Activated CD8-positive, alpha-beta memory T cell treated with anti-CD3 and anti-CD28 coated beads, Interleukin-2, amount 10 ng/mL, durations not matched to agents 7 days and 5 days (primary cell): ENCODE data around the gene NKG7. TPM values are rescaled to one million over a fixed set of nuclear protein-coding genes. Genes with fewer than 3 reads are reported as not detected.
"Not testable (repeated sequence)": the region's sequence is repeated elsewhere in the genome, so short reads cannot be mapped to it uniquely, and the experiment has no call there.

ENCODE experiments used
- ATAC-seq: fragments of 150-1000 bp; cut with Tn5 transposase; one replicate; pipeline ENCODE4 v1.10.0; 2021; ENCODE audit warnings: moderate library complexity
- CTCF ChIA-PET: fragments of 350-600 bp; sonication (Branson Sonifier 250); formaldehyde crosslinking; loops from one replicate; lab custom pipeline; 2021; ENCODE audit warnings: antibody characterized with exemption; lab: Charles Lee
- DNase-seq: peaks from one replicate; pipeline ENCODE4 v3.0.0-alpha.2; 2020
- H3K27ac Mint-ChIP-seq: one replicate; pipeline ENCODE4 v1.8.0; 2021; ENCODE audit warnings: mild to moderate bottlenecking, mixed read lengths
- H3K27me3 Mint-ChIP-seq: one replicate; pipeline ENCODE4 v1.8.0; 2021; ENCODE audit warnings: mixed read lengths
- H3K36me3 Mint-ChIP-seq: one replicate; pipeline ENCODE4 v1.8.0; 2021; ENCODE audit warnings: mild to moderate bottlenecking, mixed read lengths
- H3K4me1 Mint-ChIP-seq: one replicate; pipeline ENCODE4 v1.8.0; 2021; ENCODE audit warnings: mixed read lengths
- H3K4me3 Mint-ChIP-seq: one replicate; pipeline ENCODE4 v1.8.0; 2021; ENCODE audit warnings: mild to moderate bottlenecking, moderate library complexity, mixed read lengths
- H3K9me3 Mint-ChIP-seq: one replicate; pipeline ENCODE4 v1.8.0; 2022; ENCODE audit warnings: low read depth, mixed read lengths
- total RNA-seq, 2 experiments: library from RNA; stranded (reverse); gene quantifications; one replicate each; pipeline ENCODE4 v1.2.3, GENCODE V29; 2021

Gene NKG7
- total RNA-seq, 2 experiments from 2014 or later, result 852 to 1,014 TPM

DNA sequence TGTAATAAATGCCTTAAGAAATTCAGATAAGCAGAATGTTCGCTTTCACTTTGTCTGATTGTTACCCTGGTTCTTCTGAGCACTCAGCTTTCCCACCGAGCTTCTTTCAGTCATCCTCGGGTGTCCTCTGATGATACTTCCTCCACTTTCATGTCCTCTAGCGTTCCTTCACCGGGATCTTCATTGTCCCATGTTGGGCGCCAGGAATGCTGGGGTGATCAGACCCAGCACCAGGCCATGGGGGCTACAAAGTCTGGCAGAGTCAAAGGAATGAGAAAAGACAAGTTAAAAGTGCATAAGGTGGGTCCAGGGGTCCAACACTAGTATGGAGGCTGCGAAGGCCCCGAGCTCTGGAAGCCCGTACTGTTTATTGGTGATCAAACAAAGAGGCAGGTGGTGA lies 29.7 kb upstream of the NKG7 start:
- peaks cover 11% of the 10 kb centered on the region for H3K9me3 Mint-ChIP-seq
- peaks cover 24% of the 10 kb centered on the region for H3K36me3 Mint-ChIP-seq
- DNase-seq (no peak), ATAC-seq (no peak)
- H3K4me1 Mint-ChIP-seq, result peaks cover 8% of the 10 kb centered on the region
- CTCF ChIA-PET, result interaction anchor here (1.7 to 4.6 kb wide), 2 partner anchors 16 to 19 kb away, joined by 4 to 18 read pairs; no protein-coding TSS in a partner anchor
- no peak overlapping the region for H3K4me3 Mint-ChIP-seq
- H3K27ac Mint-ChIP-seq, result no peak overlapping the region
- H3K27me3 Mint-ChIP-seq, result no peaks in the 10 kb centered on the region

DNA sequence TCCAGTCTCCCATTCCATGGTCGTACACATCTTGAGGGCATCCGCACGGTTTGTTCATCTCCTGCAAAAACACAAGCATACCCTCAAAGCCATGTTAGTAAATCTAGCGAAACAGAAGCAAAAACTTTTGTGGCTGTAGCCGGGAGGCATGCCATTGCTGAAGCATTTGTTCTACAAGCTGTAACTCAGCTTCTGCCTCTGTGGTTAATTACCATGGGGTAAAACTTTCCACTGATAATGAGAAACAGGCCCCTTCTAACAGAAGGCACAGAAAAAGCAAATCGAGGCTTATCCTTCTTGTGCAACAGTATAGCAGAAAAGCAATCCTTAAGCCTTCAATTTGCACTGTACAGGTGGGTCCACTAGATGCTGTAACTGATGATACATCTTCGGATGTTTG lies 27.5 kb upstream of the NKG7 start:
- CTCF ChIA-PET, result interaction anchor here (0.7 to 7.7 kb wide), 4 partner anchors 8 to 39 kb away, joined by 3 to 97 read pairs (median 13); partner anchors contain the start of genes CLDND2 and NKG7
- H3K27ac Mint-ChIP-seq, ATAC-seq, H3K4me3 Mint-ChIP-seq, DNase-seq, H3K27me3 Mint-ChIP-seq: not testable (repeated sequence)
- Mint-ChIP-seq H3K36me3 (peaks cover 27% of the 10 kb centered on the region), H3K4me1 (peaks cover 26% of the 10 kb centered on the region), H3K9me3 (peaks cover 11% of the 10 kb centered on the region)

DNA sequence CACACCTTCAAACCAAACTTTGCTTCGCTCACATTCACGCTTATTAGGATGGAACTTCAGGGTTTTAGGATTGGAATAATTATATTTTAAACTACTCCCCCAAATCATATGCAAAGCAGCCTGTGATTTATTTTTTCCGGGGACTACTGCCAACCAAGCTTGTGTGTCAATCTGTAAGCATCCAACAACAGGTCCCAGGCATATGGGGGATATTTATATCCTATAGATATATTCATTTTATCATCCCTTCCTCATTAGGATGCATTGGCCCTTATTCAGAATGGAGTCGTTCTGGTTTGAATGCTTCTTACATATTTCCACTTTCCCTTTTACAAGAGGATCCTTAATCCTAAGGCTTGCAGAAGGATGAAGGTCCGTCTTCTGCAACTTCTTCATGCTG lies 26.8 kb upstream of the NKG7 start:
- no peak overlapping the region for H3K27ac Mint-ChIP-seq

DNA sequence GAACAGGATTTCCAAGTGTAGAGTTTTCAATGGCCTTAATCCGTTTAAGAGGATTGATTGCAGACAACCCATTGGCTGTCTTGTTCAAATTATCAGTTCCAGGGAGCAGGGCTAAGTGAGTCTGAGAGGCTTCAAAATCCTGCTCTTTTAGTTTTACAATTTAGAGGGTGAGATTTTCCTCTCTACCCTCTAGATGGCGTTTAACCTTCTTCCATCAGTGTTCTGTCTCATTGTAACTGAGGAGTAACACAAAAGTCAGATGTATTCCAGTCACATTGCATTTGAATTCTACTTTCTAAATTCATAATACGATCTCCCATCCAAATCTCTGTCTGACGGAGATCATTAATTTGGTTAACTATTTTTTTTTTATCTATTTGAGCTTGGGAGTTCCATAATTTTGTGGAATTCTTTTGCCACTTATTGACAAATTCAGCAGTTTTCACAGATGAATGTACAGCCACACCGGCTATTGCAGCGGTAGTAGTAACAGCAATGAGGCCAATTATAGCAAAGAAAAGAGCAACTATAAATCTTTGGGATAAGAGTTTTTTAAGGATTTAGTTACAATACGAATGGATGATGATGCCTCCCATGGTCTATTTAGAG lies 25.7 kb upstream of the NKG7 start:
- no peak for DNase-seq
- CTCF ChIA-PET, result interaction anchor here (0.6 to 7.7 kb wide), 14 partner anchors 9 to 259 kb away, joined by 3 to 97 read pairs (median 6); partner anchors contain the start of genes CLDND2, LIM2, NKG7 and SIGLEC10

More for the DNA sequence above, 26.8 kb upstream of the NKG7 start:
- no peak for ATAC-seq
- no peak for DNase-seq
- Mint-ChIP-seq H3K9me3 (peaks cover 11% of the 10 kb centered on the region), H3K27me3 (no peaks in the 10 kb centered on the region), H3K36me3 (peaks cover 26% of the 10 kb centered on the region), H3K4me3 (no peak overlapping the region), H3K4me1 (peaks cover 27% of the 10 kb centered on the region)
- CTCF ChIA-PET, result interaction anchor here (0.7 to 7.7 kb wide), 11 partner anchors 9 to 258 kb away, joined by 3 to 97 read pairs (median 7); partner anchors contain the start of genes CLDND2, LIM2 and NKG7

DNA sequence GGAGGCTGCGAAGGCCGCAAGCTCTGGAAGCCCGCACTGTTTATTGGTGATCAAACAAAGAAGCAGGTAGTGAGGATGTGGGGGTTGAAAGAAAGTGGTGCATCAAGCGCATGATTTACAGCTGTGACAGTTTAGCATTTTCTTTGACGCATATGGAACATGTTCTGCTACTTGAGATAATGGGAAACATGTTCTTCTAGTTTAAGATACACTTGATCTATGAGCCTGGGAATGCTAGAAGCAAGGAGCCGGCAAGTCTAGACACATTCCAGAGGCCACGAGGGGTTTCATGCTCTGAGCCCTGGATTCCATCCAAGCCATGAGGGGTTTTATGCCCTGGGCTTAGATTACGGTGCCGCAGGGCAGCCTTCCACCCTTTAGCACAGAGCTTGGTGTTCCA lies 25.0 kb upstream of the NKG7 start:
- not testable (repeated sequence) for H3K27ac Mint-ChIP-seq, DNase-seq, H3K4me3 Mint-ChIP-seq, H3K27me3 Mint-ChIP-seq, H3K9me3 Mint-ChIP-seq, ATAC-seq
- peaks cover 37% of the 10 kb centered on the region for H3K4me1 Mint-ChIP-seq
- CTCF ChIA-PET, result interaction anchor here (0.6 to 7.7 kb wide), 12 partner anchors 10 to 260 kb away, joined by 3 to 97 read pairs (median 9); partner anchors contain the start of genes CLDND2, LIM2, NKG7 and SIGLEC10
- H3K36me3 Mint-ChIP-seq, result peaks cover 12% of the 10 kb centered on the region

More for the DNA sequence above, 25.7 kb upstream of the NKG7 start:
- Mint-ChIP-seq H3K4me1 (peaks cover 33% of the 10 kb centered on the region), H3K4me3 (no peak overlapping the region), H3K27ac (no peak overlapping the region), H3K36me3 (peaks cover 19% of the 10 kb centered on the region), H3K9me3 (peaks cover 9% of the 10 kb centered on the region), H3K27me3 (no peaks in the 10 kb centered on the region)
- ATAC-seq, result no peak

DNA sequence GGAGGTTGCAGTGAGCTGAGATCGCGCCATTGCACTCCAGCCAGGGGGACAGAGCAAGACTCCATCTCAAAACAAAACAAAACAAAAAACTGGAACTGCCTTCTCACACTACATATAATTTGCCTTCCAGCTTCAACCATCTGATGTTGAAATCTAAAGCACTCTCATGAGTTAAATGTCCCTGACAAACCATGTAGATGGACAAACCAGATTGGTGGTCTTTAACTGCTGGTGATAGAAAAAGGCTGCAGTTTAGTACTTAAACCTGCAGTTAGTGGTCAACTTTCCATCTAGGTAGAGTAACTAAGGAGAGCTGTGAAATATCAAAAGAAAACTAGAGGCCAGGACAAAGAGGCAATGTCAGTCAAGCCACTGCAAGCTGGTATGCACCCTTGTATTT lies 23.7 kb upstream of the NKG7 start:
- DNase-seq (no peak), ATAC-seq (no peak)
- H3K36me3 Mint-ChIP-seq, result peaks cover 3% of the 10 kb centered on the region
- peak overlapping the region; percentile 100 for H3K27ac Mint-ChIP-seq
- H3K9me3 Mint-ChIP-seq, result no peaks in the 10 kb centered on the region
- H3K4me3 Mint-ChIP-seq, result peak overlapping the region; percentile 94
- CTCF ChIA-PET, result interaction anchor here (0.9 to 7.7 kb wide), 11 partner anchors 11 to 237 kb away, joined by 3 to 97 read pairs (median 13); partner anchors contain the start of genes CLDND2, NKG7 and VSIG10L
- peaks cover 42% of the 10 kb centered on the region for H3K4me1 Mint-ChIP-seq
- no peaks in the 10 kb centered on the region for H3K27me3 Mint-ChIP-seq

DNA sequence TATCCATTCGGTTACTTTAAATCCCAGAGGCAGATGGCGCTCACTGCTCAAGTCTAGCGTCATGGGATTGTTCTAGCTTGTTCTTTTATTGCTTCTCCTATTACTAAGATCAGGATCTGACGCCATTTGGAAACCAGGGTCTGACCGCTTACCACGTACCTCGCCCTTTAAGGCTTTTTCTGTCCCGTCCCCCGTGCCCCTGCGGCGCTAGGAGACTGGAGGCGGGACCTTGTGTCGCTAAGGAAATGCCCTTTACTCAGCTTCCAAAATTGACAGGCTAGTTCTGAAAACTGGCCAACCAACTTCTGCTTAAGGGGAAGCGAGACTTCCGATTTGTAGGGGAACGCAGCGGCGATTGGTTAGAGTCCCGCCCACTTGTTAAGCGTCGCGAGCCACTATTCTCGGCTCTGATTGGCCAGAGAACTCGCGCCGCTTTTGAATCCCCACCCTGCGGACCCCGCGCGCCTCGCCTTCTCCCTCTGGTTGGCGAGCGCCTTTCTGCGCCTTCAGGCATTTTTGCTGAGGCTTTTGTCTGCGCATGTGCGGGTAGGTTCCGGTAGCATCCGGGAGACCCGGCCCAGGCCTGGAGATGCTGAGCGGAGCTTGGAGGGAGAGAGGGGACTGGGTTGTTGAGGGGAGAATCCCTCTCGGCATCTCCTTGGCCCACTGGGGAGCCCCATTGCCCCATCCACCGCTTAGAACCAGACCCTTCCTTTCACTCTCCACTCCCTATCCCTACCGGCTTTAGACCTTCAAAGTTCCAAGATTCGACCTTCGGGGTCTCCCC lies 21.8 kb upstream of the NKG7 start:
- peaks cover 3% of the 10 kb centered on the region for H3K36me3 Mint-ChIP-seq
- ATAC-seq, result peak; percentile 86
- H3K4me1 Mint-ChIP-seq, result peaks cover 47% of the 10 kb centered on the region
- peak overlapping the region; percentile 94 for H3K4me3 Mint-ChIP-seq
- CTCF ChIA-PET, result interaction anchor here (0.6 to 7.7 kb wide), 17 partner anchors 9 to 831 kb away, joined by 3 to 97 read pairs (median 7); partner anchors contain the start of genes CLDND2, NKG7 and SIGLEC10
- no peaks in the 10 kb centered on the region for H3K27me3 Mint-ChIP-seq
- H3K9me3 Mint-ChIP-seq, result no peaks in the 10 kb centered on the region
- DNase-seq, result peak; percentile 99
- H3K27ac Mint-ChIP-seq, result peak overlapping the region; percentile 100

DNA sequence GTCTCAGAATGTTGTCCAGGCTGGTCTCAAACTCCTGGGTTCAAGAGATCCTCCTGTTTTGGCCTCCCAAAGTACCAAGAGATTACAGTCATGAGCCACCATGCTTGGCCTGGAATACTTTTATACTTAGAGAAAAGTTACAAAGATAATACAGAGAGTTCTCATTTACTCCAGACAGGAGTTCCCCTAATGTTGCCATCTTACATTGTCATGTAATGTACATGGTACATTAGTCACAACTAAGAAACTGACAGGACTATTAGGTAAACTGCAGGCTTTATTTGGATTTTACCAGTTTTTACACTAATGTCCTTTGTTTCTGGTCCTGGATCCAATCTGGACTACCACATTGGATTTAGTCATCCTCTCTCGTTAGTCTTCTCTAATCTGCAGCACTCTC lies 20.2 kb upstream of the NKG7 start:
- CTCF ChIA-PET, result interaction anchor here (1.4 to 5.9 kb wide), 2 partner anchors 16 to 22 kb away, joined by 5 to 32 read pairs; no protein-coding TSS in a partner anchor
- peaks cover 3% of the 10 kb centered on the region for H3K36me3 Mint-ChIP-seq
- no peaks in the 10 kb centered on the region for H3K9me3 Mint-ChIP-seq
- peaks cover 45% of the 10 kb centered on the region for H3K4me1 Mint-ChIP-seq
- DNase-seq, result no peak
- H3K27ac Mint-ChIP-seq, result peak overlapping the region; percentile 75
- no peak for ATAC-seq
- peak overlapping the region; percentile 18 for H3K4me3 Mint-ChIP-seq
- no peaks in the 10 kb centered on the region for H3K27me3 Mint-ChIP-seq

DNA sequence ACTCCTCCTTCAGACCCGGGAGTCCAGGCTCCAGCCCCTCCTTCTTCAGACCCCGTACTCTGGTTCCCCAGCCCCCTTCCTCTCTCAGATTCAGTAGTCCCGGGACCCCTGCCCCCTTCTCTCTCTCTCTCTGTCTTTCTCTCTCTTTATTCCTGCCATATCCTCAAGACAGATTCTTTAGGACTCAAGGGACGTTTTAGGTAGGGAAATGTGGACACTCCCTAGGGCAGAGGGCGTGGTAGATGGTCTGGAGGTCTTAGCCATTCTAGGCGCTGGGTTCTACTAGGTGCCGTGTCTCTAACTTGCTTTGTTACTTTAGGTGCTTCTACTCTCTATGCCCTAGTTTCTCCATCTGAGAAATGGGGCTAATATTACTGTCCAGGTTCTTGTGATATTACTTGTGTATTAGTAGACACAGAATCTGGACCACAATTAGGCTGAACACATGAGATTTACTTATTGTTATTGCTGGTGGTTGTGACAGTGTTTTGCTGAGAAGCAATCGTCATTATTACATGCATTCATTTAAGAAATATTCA lies 18.7 kb upstream of the NKG7 start:
- H3K27me3 Mint-ChIP-seq, result no peaks in the 10 kb centered on the region
- CTCF ChIA-PET, result interaction anchor here (0.7 to 2.1 kb wide), 3 partner anchors 10 to 19 kb away, joined by 3 to 5 read pairs (median 3); partner anchors contain the start of gene NKG7
- H3K9me3 Mint-ChIP-seq, result no peaks in the 10 kb centered on the region
- H3K27ac Mint-ChIP-seq, result peak overlapping the region; percentile 58
- ATAC-seq, result no peak
- no peak for DNase-seq
- H3K4me3 Mint-ChIP-seq, result no peak overlapping the region
- H3K36me3 Mint-ChIP-seq, result peaks cover 2% of the 10 kb centered on the region
- H3K4me1 Mint-ChIP-seq, result peaks cover 41% of the 10 kb centered on the region

DNA sequence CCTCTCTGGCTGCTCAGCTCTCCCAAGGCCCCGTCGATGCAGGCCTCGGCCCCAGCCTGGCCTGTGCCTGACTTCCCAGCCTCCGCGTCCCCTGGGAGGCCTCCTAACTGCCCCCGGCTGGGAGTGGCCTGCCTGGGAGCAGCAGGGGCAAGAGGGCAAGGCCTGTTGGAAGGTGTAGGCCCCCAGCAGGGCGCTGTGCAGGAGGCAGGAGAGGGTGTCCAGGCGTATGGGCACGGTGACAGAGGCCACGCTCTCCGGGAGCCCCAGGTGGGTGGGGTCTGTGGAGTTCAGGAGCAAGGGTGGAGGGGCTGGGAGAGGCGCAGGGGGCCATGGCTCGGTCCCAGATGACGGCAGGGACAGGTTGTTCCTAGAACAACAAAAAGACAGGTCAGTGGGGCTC lies 16.7 kb upstream of the NKG7 start:
- H3K4me1 Mint-ChIP-seq, result peaks cover 31% of the 10 kb centered on the region
- ATAC-seq (no peak), DNase-seq (no peak)
- no peaks in the 10 kb centered on the region for H3K27me3 Mint-ChIP-seq
- H3K9me3 Mint-ChIP-seq, result no peaks in the 10 kb centered on the region
- CTCF ChIA-PET, result interaction anchor here (0.8 to 2.1 kb wide), 3 partner anchors 12 to 21 kb away, joined by 3 to 5 read pairs (median 3); partner anchors contain the start of gene NKG7
- no peak overlapping the region for H3K4me3 Mint-ChIP-seq
- H3K36me3 Mint-ChIP-seq, result no peaks in the 10 kb centered on the region
- H3K27ac Mint-ChIP-seq, result no peak overlapping the region

DNA sequence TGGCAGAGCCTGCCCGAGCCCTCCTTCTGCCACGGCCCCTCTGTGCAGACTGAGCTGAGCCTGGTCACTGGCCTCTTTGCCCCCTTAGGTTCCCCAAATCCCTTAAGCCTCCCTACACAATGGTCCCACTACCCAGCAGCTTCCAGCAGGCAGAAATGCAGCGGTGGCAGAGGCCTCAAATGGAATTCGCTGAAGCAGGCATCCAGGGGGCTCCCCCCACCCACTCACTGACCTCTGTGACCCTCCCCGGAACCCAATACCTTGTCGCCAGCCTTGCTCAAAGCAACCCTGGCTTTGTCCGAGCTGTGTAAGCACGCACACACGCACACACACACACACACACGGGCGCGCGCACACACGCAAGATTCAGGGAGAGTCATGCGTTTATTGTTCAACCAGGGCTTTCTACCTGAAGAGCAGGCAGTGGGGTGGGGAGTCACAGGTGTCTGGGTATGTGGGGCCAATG lies 15.5 kb upstream of the NKG7 start, which contains the start of gene LIM2:
Gene LIM2 (minus strand): TSS at position 51 of the 466 bp plus-strand sequence. CDS start 531 bp downstream, outside the sequence.
- no peak for ATAC-seq
- H3K36me3 Mint-ChIP-seq, result no peaks in the 10 kb centered on the region

DNA sequence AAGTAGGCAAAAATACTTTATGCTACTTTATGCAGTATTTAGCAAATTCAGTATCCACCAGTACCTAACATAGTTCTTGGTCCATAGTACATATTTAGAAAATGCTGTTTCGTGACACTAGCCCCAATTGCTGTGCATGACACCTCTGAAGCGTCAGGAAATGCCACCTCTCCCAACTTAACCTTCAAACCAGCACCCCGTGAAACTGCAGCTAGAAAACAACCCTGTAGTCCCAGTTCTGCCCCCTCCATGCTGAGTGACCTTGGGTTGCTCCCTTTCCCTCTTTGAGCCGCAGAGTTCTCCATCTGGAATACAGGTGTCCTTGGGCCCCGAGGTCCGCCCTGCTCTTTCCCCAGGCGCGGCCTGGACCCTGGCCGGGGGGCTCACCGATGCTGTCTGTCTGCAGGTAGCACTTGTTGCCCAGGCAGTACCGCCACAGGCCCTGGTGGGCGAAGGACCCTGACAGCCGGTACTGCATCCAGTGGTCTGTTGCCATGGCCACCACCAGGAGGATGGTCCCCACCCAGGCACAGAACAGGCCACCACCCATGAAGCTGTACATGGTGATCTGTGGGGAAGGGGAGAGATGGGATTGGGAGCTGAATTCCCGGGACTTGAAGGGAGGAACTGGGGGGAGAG lies 14.5 kb upstream of the NKG7 start:
- CTCF ChIA-PET, result interaction anchor here (2.1 kb wide), 1 partner anchor 11 kb away, joined by 7 read pairs; no protein-coding TSS in a partner anchor
- ATAC-seq, result peak; percentile 25

More for the DNA sequence above, 15.5 kb upstream of the NKG7 start, which contains the start of gene LIM2:
- peak within 1 kb of the TSS; percentile 10 for H3K4me3 Mint-ChIP-seq
- no peak for DNase-seq
- H3K27me3 Mint-ChIP-seq, result no peaks in the 10 kb centered on the region
- H3K9me3 Mint-ChIP-seq, result no peaks in the 10 kb centered on the region
- CTCF ChIA-PET, result interaction anchor here (2.1 kb wide), 1 partner anchor 10 kb away, joined by 7 read pairs; no protein-coding TSS in a partner anchor
- H3K27ac Mint-ChIP-seq, result peak within 1 kb of the TSS; percentile 47
- H3K4me1 Mint-ChIP-seq, result peaks cover 25% of the 10 kb centered on the region

More for the DNA sequence above, 14.5 kb upstream of the NKG7 start:
- Mint-ChIP-seq H3K4me3 (peak overlapping the region; percentile 10), H3K27me3 (no peaks in the 10 kb centered on the region), H3K4me1 (peaks cover 22% of the 10 kb centered on the region), H3K36me3 (peaks cover 3% of the 10 kb centered on the region), H3K9me3 (no peaks in the 10 kb centered on the region), H3K27ac (peak overlapping the region; percentile 9)
- no peak for DNase-seq
